Panc1 (cell line): ENCODE data around the gene CES2. TPM values are rescaled to one million over a fixed set of nuclear protein-coding genes. Genes with fewer than 3 reads are reported as not detected.

ENCODE experiments used
- ATAC-seq: fragments of 200-7000 bp; cut with Tn5 transposase; 2 replicates; pipeline ENCODE4 v1.9.1; 2020; ENCODE audit warnings: mild to moderate bottlenecking, moderate library complexity
- BruUV-seq: library from RNA; stranded (reverse); fragments of 400-500 nt; replicated peaks from 2 replicates; lab custom pipeline; 2021; lab: Mats Ljungman, UMichigan
- CTCF ChIA-PET: fragments of 300-600 bp; sonication (Branson Sonifier 250); formaldehyde crosslinking; loops from one replicate; lab custom pipeline; 2022; ENCODE audit warnings: antibody characterized with exemption; lab: Charles Lee
- POLR2A ChIA-PET: fragments of 300-600 bp; sonication (Branson Sonifier 250); formaldehyde crosslinking; loops from one replicate; lab custom pipeline; 2022; ENCODE audit warnings: antibody characterized with exemption; lab: Charles Lee
- DNase-seq: peaks from one replicate; pipeline ENCODE4 v3.0.0-alpha.2; 2010; ENCODE audit warnings: low read depth, low spot score
- H3K27ac ChIP-seq: 2 replicates; pipeline ENCODE4 v1.5.1; 2011; ENCODE audit warnings: mild to moderate bottlenecking, low read length, inconsistent platforms
- H3K27me3 ChIP-seq: fragments of 200-500 bp; sonication (Bioruptor generic); 2 replicates; pipeline ENCODE4 v1.6.0; 2014; ENCODE audit warnings: low read length, inconsistent platforms; ENCODE audit not compliant: control insufficient read depth, insufficient read depth
- H3K36me3 ChIP-seq: fragments of 200-500 bp; sonication (Bioruptor generic); 2 replicates; pipeline ENCODE4 v1.5.1; 2014; ENCODE audit warnings: inconsistent platforms, mild to moderate bottlenecking, low read length, moderate library complexity; ENCODE audit not compliant: control insufficient read depth, insufficient read depth
- H3K4me1 ChIP-seq: 2 replicates; pipeline ENCODE4 v1.5.1; 2011; ENCODE audit warnings: inconsistent platforms, mild to moderate bottlenecking, low read length, moderate library complexity; ENCODE audit not compliant: control insufficient read depth, insufficient read depth
- H3K4me3 ChIP-seq, 2 experiments: 2 replicates each; pipeline ENCODE4 v1.5.1; 2011 to 2012; ENCODE audit warnings: low read depth in 2 of 2, low read length in 2 of 2, mild to moderate bottlenecking in 2 of 2, inconsistent platforms in 1 of 2, moderate library complexity in 1 of 2
- H3K9me3 ChIP-seq: fragments of 200-500 bp; sonication (Bioruptor generic); 2 replicates; pipeline ENCODE4 v1.5.1; 2014; ENCODE audit warnings: low read depth, mild to moderate bottlenecking, inconsistent platforms, low read length, moderate library complexity; ENCODE audit not compliant: control insufficient read depth, insufficient read depth
- POLR2AphosphoS5 ChIP-seq: IDR thresholded peaks from 2 replicates; pipeline ENCODE4 v1.6.1; 2012; ENCODE audit warnings: mild to moderate bottlenecking, low read depth, low read length, moderate library complexity
- SIN3A ChIP-seq: IDR thresholded peaks from 2 replicates; pipeline ENCODE4 v1.6.1; 2012; ENCODE audit warnings: low read depth, mild to moderate bottlenecking, low read length, moderate library complexity, borderline replicate concordance; ENCODE audit not compliant: insufficient read depth
- TCF7L2 ChIP-seq: IDR thresholded peaks from 2 replicates; pipeline ENCODE4 v1.6.1; 2011; ENCODE audit warnings: mild to moderate bottlenecking, low read depth, low read length, inconsistent platforms
- in situ Hi-C: cut with HindIII; loops from 2 replicates; pipeline ENCODE4 v1.10.0; 2016; ENCODE audit warnings: low sequenced_read_pairs, low pct_unique_long_range_greater_than_20kb
- intact Hi-C: fragments of 100-400 bp; cut with micrococcal nuclease; formaldehyde crosslinking; loops from one replicate; pipeline ENCODE4 v1.10.0; 2022; ENCODE audit not compliant: unreplicated experiment
- total RNA-seq: library from RNA; stranded (reverse); gene quantifications from one replicate; pipeline ENCODE4 v1.2.1, GENCODE V29; 2021; ENCODE audit not compliant: unreplicated experiment
- TF ChIP-seq, protein P1 (sequence below), 2 experiments: IDR thresholded peaks; 2 replicates each; pipeline ENCODE4 v1.6.1; 2011 to 2012; ENCODE audit warnings: low read depth in 2 of 2, control low read depth in 1 of 2, low read length in 1 of 2, mild to moderate bottlenecking in 1 of 2, moderate library complexity in 1 of 2; ENCODE audit not compliant: insufficient read depth in 1 of 2
- TF ChIP-seq, protein P2 (sequence below): fragments of 450-650 bp; IDR thresholded peaks from 2 replicates; pipeline ENCODE4 v1.5.1; 2017; ENCODE audit warnings: mild to moderate bottlenecking

CES2 gene
- total RNA-seq, 1 experiment from 2014 or later: 26.3 TPM

DNA sequence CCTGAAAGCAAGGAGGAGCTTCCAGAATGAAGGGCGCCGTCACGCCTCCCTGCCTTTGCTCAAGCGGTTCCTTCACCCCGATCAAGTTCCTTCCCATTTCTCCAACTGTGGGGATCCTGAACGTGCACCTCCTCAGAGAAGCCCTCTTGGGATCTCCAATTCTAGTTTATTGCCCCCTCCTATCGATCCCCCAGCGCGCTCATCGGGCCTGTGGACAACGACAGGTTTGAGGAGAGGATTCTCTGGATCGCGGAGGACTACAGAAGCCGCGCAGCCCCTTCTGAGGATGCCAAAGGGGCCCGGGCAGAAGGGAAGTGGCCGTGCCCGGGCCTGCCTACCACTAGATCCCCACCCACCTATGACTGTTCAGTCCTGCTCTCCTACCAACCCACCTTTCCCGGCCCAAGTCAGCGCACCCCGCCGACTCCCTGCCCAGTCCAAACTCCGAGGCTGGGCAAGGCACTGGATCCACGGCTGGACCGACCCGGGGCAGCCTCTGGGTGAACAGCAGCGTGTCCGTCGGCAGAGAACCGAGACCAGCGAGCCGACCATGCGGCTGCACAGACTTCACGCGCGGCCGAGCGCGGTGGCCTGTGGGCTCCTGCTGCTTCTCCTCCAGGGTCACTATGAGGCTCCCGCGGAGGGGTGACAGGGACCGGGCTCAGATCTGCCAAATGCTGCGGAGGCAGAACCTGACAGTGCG, 13.0 kb downstream of the CES2 start:
- no peak for ATAC-seq
- no peaks in the 10 kb centered on the region for H3K27me3 ChIP-seq
- CTCF ChIA-PET: no interaction called here
- no TSS peak for BruUV-seq
- H3K9me3 ChIP-seq: no peaks in the 10 kb centered on the region
- POLR2A ChIA-PET: interaction anchor here (0.6 kb wide), 1 partner anchor 10 kb away, joined by 5 read pairs; no protein-coding TSS in a partner anchor
- in situ Hi-C loops (no loop called here), intact Hi-C loops (loop anchor here (5.0 kb wide), 1 partner anchor 51 kb away; no protein-coding TSS in a partner anchor)
- no peak for DNase-seq
- no peaks in the 10 kb centered on the region for H3K4me1 ChIP-seq
- TF ChIP-seq POLR2AphosphoS5: no peak
- TF ChIP-seq SIN3A: no peak
- no peak; the same call in 1 of the 2 replicates for TF ChIP-seq TCF7L2
- TF ChIP-seq, protein P1, sequence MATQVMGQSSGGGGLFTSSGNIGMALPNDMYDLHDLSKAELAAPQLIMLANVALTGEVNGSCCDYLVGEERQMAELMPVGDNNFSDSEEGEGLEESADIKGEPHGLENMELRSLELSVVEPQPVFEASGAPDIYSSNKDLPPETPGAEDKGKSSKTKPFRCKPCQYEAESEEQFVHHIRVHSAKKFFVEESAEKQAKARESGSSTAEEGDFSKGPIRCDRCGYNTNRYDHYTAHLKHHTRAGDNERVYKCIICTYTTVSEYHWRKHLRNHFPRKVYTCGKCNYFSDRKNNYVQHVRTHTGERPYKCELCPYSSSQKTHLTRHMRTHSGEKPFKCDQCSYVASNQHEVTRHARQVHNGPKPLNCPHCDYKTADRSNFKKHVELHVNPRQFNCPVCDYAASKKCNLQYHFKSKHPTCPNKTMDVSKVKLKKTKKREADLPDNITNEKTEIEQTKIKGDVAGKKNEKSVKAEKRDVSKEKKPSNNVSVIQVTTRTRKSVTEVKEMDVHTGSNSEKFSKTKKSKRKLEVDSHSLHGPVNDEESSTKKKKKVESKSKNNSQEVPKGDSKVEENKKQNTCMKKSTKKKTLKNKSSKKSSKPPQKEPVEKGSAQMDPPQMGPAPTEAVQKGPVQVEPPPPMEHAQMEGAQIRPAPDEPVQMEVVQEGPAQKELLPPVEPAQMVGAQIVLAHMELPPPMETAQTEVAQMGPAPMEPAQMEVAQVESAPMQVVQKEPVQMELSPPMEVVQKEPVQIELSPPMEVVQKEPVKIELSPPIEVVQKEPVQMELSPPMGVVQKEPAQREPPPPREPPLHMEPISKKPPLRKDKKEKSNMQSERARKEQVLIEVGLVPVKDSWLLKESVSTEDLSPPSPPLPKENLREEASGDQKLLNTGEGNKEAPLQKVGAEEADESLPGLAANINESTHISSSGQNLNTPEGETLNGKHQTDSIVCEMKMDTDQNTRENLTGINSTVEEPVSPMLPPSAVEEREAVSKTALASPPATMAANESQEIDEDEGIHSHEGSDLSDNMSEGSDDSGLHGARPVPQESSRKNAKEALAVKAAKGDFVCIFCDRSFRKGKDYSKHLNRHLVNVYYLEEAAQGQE (IDR thresholded peaks at IDR 0.05; ENCODE audit: insufficient read depth in 1 of 2, low read depth in 2 of 2, low read length in 1 of 2): no peak
- H3K4me3 ChIP-seq: peak overlapping the region; percentile 39 to 57
- no peak overlapping the region for H3K27ac ChIP-seq
- no peaks in the 10 kb centered on the region for H3K36me3 ChIP-seq

DNA sequence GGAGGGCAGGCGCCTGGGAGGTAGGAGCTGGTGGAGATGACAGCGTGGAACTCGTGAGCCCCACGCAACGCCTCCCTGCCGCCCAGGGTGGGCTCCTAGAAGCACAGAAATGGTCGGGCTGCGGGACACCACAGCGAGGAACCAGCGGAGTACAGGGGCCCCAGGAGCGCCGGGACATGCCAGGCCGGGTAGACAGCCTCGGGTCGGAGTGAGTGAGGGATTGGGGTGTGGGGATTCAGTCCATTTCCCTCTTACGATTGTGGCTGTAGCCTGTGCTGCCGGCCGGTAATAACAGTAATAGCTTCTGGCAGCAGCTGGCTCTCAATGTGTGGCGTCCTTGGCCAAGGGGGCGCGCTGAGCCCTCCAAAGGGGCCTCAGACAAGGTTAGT, 13.5 kb downstream of the CES2 start:
- TF ChIP-seq, protein P2, sequence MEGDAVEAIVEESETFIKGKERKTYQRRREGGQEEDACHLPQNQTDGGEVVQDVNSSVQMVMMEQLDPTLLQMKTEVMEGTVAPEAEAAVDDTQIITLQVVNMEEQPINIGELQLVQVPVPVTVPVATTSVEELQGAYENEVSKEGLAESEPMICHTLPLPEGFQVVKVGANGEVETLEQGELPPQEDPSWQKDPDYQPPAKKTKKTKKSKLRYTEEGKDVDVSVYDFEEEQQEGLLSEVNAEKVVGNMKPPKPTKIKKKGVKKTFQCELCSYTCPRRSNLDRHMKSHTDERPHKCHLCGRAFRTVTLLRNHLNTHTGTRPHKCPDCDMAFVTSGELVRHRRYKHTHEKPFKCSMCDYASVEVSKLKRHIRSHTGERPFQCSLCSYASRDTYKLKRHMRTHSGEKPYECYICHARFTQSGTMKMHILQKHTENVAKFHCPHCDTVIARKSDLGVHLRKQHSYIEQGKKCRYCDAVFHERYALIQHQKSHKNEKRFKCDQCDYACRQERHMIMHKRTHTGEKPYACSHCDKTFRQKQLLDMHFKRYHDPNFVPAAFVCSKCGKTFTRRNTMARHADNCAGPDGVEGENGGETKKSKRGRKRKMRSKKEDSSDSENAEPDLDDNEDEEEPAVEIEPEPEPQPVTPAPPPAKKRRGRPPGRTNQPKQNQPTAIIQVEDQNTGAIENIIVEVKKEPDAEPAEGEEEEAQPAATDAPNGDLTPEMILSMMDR: no peak
- no peak for TF ChIP-seq SIN3A
- TF ChIP-seq TCF7L2: no peak
- TF ChIP-seq POLR2AphosphoS5: no peak
- TF ChIP-seq, protein P1 (IDR thresholded peaks at IDR 0.05; ENCODE audit: insufficient read depth in 1 of 2, low read depth in 2 of 2, low read length in 1 of 2): no peak
- no peak for ATAC-seq

More for the DNA sequence above, 13.5 kb downstream of the CES2 start:
- DNase-seq: no peak
- Histone ChIP-seq H3K27ac (no peak overlapping the region), H3K27me3 (no peaks in the 10 kb centered on the region), H3K36me3 (no peaks in the 10 kb centered on the region), H3K4me1 (peaks cover 4% of the 10 kb centered on the region), H3K9me3 (no peaks in the 10 kb centered on the region), H3K4me3 (no peak overlapping the region)
- POLR2A ChIA-PET: no interaction called here
- in situ Hi-C loops: no loop called here
- CTCF ChIA-PET: no interaction called here
- intact Hi-C loops: loop anchor here (5.0 kb wide), 1 partner anchor 52 kb away; no protein-coding TSS in a partner anchor
- BruUV-seq: no TSS peak
